ENCODE data around the gene CSNK2A1. TPM values are rescaled to one million over a fixed set of nuclear protein-coding genes. Genes with fewer than 3 reads are reported as not detected.

Gene CSNK2A1
- total RNA-seq = 207 and 227 TPM in 2 replicates
- long read RNA-seq, full-length matches to known transcripts = 222 of 265 reads
- long read RNA-seq, partial matches to known transcripts = 4 of 265 reads
- long read RNA-seq, other reads (novel, unspliced or antisense) = 39 of 265 reads

GRCh38 chr20:543369-544152 lies at the start of gene CSNK2A1:
Gene CSNK2A1, minus strand, starts transcription at chr20:543790. Its CDS starts 35,239 bp downstream, at chr20:508551.
- peak within 1 kb of the TSS; percentile 100 for H3K27ac Mint-ChIP-seq (ENCODE audit: unreplicated experiment)
- peak within 1 kb of the TSS; percentile 87 for H3K4me3 Mint-ChIP-seq
- peaks cover 44% of the 10 kb centered on the region for H3K4me1 Mint-ChIP-seq
- TF ChIP-seq CTCF (conservative IDR thresholded peaks at IDR 0.05) = no peak
- H3K27me3 Mint-ChIP-seq (ENCODE audit: low read depth) = peaks cover 26% of the 10 kb centered on the region
- peaks cover 24% of the 10 kb centered on the region for H3K36me3 Mint-ChIP-seq (ENCODE audit: low read depth)
- DNase-seq (ENCODE audit: low read depth, low spot score) = peak; percentile 94
- peaks cover 6% of the 10 kb centered on the region for H3K9me3 Mint-ChIP-seq

GRCh38 chr20:592506-592905 lies 48.9 kb upstream of the CSNK2A1 start:
- Mint-ChIP-seq H3K4me1 (no peaks in the 10 kb centered on the region), H3K36me3 (ENCODE audit: low read depth) (no peaks in the 10 kb centered on the region), H3K9me3 (no peaks in the 10 kb centered on the region), H3K27me3 (ENCODE audit: low read depth) (peaks cover 22% of the 10 kb centered on the region), H3K27ac (ENCODE audit: unreplicated experiment) (no peak overlapping the region), H3K4me3 (no peak overlapping the region)
- TF ChIP-seq CTCF (conservative IDR thresholded peaks at IDR 0.05) = no peak
- DNase-seq (ENCODE audit: low read depth, low spot score) = no peak

GRCh38 chr20:591941-592340 lies 48.4 kb upstream of the CSNK2A1 start:
- Mint-ChIP-seq H3K9me3 (no peaks in the 10 kb centered on the region), H3K36me3 (ENCODE audit: low read depth) (no peaks in the 10 kb centered on the region), H3K27me3 (ENCODE audit: low read depth) (peaks cover 22% of the 10 kb centered on the region), H3K27ac (ENCODE audit: unreplicated experiment) (no peak overlapping the region), H3K4me3 (no peak overlapping the region), H3K4me1 (no peaks in the 10 kb centered on the region)
- no peak for DNase-seq (ENCODE audit: low read depth, low spot score)
- no peak for TF ChIP-seq CTCF (conservative IDR thresholded peaks at IDR 0.05)

GRCh38 chr20:588932-589672 lies 45.5 kb upstream of the CSNK2A1 start:
- H3K9me3 Mint-ChIP-seq = no peaks in the 10 kb centered on the region
- TF ChIP-seq CTCF (conservative IDR thresholded peaks at IDR 0.05) = no peak
- H3K27me3 Mint-ChIP-seq (ENCODE audit: low read depth) = peaks cover 31% of the 10 kb centered on the region
- no peak for DNase-seq (ENCODE audit: low read depth, low spot score)
- no peaks in the 10 kb centered on the region for H3K36me3 Mint-ChIP-seq (ENCODE audit: low read depth)
- H3K4me1 Mint-ChIP-seq = no peaks in the 10 kb centered on the region
- no peak overlapping the region for H3K4me3 Mint-ChIP-seq
- H3K27ac Mint-ChIP-seq (ENCODE audit: unreplicated experiment) = no peak overlapping the region

- Mint-ChIP-seq H3K27ac (ENCODE audit: unreplicated experiment) (no peak overlapping the region), H3K4me1 (no peaks in the 10 kb centered on the region), H3K4me3 (no peak overlapping the region), H3K9me3 (no peaks in the 10 kb centered on the region), H3K36me3 (ENCODE audit: low read depth) (no peaks in the 10 kb centered on the region), H3K27me3 (ENCODE audit: low read depth) (peaks cover 31% of the 10 kb centered on the region)
- no peak for DNase-seq (ENCODE audit: low read depth, low spot score)
- TF ChIP-seq CTCF (conservative IDR thresholded peaks at IDR 0.05) = no peak
Measured at GRCh38 chr20:588476-588875, 44.9 kb upstream of the CSNK2A1 start.

All from neural crest cell (in vitro differentiated cells).